NAMALWA (cell line): ENCODE measurements around the gene FBXL17.

Source experiments
- DNase-seq: peaks from one replicate; pipeline ENCODE4 v3.0.0-alpha.2; 2015; ENCODE audit warnings: low spot score

The FBXL17 gene

DNA sequence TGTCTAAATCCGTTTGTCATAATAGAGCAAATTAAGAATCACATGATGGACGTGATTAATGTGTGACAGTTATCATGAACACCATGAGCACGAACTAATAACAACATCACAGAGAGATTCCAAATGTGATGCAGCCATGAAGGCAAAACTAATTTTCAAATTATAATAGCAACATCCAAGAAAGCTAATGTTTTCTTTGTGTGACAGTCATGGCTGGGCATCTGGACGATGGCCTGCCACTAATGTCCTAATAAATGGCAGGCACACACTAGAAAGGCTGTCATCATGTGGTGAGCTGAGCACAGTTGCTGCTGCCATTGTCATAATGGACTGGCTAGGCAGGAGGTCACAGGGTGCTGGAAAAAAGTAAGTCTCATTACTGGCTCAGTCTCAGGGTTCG is 431.1 kb downstream of the FBXL17 start:
- no peak for DNase-seq

DNA sequence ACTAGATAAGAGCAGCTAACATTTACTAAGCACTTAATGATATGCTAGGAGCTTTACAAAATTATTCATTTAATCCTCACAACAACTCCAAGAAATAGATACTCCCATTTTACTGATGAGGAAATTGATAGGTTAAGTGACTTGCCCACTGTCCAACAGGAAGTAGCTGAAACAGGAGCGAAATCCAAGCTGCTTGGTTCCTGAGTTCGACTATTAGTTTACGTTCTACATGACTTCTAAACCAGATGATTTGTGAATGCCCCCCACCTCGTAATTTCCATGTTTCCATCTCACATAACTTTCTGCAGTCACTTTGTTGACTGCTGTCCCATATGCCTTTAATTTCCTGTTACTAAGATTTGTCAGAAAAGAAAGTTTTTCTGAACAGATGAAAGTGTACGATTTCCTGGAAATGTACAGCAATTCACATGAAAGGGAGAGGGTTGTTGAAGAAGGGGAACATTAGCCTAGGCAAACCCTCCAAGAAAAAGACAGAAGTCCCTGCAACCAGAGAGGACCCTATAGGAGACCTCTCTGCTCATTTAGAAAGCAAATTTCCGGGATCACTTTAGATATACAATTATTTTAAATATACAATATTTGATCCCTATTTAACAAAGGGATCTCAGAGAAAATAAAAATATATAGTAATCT is 432.1 kb downstream of the FBXL17 start:
- DNase-seq = no peak

DNA sequence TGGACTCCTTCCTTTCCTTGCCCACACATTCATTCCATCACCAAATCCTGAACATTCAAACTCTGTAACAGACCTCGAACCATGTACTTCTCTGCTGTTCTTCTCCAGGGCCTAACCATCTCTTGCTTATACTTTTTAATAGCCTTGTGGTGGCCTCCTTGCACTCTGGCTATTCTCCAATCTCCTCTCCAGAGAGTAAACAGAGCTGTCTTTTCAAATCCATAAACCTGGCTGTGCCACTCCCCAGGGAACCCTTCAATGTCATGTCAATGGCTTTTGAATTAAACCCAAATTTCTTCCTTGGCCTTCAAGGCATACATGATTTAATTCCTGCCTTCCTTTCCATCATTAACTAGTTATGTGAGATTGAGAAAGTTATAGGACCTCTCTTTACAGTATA is 433.5 kb downstream of the FBXL17 start:
- no peak for DNase-seq

DNA sequence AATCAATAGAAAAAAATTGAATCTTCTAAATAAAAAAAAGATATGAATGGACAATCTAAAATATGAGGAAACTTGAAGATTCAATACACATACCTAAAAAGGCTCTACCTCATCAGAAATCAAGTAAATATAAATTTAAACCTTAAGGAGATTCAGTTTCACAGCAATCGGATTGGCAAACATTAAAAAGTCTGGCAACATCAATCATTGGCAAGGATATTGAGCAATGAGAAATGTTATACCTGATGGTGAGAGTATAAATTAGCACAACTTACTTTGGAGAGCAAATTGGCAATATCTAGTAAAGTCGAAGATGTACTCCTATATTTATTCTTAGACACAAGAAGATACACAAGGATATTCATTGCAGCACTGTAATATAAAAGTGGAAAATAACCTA is 436.8 kb downstream of the FBXL17 start:
- no peak for DNase-seq

DNA sequence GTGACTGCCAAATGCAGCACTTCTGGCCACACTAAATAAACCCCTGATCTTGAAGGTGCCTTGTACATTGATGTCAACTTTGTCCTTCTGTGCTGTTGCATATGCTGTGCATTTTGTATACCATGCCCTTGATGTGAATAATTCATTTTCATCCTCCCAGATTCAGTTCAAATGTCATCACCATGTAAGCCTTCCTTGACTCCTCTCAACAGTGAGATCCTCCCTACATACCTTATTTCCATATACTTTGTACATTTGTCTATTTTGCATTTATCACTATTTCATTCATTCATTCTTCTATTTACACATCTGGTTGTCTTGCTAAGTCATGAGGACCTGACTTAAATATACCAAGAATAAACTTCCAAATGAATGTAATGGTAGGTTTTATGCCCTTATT is 438.0 kb downstream of the FBXL17 start:
- no peak for DNase-seq

DNA sequence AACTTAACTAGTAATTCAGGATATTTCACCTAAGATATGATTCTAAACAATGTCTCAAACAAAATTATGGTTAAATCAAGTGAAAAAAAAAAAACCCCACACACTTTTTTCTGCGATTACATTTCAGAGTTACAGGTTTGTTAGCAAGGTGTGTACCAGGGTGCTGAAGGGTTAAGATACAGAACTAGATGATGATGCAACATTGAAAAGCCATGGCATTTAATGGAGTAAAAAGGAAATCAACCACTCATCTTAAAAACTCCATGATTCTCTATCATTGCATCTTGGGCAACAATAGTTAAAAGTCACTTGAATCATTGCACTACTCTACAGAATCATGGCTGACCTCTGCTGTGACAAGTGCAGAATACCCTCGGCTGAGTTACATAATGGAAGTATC is 440.9 kb downstream of the FBXL17 start:
- no peak for DNase-seq

DNA sequence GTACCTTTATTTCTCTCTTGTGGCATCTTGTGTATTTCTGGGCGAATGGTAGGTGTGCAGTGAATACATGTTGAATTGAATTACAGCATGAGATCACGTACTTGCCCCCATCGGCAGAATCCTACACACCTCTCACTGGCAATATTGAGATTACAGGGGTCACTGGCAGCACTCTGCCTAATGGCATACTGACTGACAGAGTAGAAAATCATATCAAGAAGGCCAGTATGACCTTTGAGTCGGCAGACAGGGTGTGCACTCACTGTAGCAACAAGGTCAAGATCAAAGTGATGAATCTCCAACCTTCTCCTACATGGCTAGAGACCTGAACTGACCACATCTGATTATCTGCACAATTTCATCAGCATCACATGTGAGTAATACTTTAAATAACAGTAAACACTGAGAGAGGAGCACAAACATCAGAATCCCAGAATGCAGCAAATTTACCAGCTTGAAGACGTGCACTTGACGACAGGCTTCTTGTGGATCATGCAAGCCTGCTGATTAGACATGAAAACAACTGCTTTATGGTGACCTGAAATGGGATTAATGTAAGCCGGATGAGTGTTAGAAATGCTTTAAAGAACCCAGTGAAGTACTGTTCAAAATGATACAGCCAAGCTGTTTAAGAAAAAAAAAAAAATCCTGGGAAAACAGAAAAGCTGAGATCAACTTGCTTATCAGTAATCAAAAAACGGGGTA is 444.1 kb downstream of the FBXL17 start:
- DNase-seq = no peak

DNA sequence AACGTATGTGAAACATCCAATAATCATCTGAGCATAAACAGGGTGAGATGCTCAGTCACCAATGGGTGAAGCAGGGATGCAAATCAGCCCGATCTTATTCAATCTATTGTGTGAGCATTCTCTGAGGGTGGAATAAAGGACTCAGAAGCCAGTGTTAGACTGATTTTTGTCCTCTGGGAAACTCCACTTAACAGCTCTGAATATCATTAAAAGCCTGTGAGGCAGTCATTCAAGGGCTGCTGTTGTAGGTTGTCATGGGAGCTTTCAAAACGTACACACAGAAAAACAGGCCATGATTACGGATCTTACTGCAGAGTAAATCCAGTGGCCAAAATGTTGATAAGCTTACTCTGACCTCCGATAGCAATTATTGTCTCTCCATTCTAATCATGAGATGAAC is 444.7 kb downstream of the FBXL17 start:
- DNase-seq = no peak

DNA sequence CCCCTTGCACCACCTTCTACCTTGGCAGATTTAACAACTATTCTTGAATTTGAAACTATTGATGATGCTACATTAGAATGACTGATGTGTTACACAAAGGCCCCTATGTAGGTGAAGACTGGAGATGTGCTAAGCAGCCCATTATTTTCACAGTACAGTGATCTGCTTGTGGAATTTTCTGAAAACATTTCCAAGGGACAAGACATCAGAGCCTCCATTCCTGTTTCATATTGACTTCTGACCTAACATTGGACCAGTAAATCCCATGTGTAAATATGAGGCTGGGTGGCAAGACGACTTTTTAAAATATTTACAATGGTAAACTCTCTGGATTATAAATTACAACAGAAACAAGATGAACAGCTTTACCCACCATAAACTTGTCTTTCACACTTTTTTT is 445.4 kb downstream of the FBXL17 start:
- no peak for DNase-seq

DNA sequence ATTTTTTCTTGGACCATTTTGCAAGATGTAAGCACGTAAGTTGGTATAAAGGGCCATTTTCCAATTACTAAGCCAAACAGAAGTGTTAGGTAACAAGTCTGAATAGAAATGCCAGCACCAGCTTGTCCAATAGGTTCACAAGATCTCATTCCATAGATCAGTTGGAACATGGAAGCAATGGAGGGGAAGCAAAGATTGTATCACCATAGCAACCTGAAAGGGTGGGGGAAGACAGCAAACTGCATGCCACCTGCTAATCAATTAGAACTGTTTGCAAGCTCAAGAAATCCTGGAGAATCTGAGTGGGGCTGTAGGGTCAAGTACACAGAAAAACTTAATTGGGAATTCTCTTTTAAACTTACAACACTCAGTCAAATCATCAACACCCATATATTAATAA is 446.3 kb downstream of the FBXL17 start:
- no peak for DNase-seq

DNA sequence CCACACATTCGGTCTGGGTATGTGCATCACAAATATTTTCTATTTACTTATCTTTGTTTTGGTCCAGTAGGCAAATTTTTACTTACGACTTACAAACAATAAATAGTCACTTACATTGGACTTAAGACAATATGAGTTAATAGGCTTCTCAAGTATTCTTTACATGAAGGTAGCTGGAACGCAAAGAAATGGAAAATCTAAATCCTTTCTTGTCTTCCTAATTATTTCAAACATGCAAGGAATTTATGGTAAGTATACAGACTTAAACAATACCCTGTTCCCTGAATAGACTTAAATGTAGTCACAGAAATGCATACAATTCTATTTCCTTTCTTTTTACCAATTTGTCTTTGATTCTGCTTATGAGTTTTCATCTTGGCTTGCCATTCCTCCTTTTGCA is 448.6 kb downstream of the FBXL17 start:
- no peak for DNase-seq

DNA sequence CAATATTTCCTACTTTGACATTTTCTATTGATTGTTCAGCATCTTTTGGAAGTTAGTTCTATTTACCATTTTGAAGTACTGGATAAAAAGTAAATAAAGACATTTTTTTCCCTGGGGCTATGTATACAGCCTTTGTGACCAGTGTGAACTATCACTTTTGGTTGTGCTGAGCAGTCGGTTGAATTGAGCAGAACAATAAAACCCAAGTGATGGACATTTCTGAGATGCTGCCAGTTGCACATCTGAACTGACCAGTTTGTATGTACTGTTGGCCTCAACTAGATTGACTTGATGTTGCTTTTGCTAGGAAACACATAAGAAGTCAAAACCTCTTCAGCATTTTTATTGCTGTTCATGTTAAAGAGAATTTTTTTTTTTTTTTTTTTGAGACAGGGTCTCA is 451.0 kb downstream of the FBXL17 start:
- no peak for DNase-seq

DNA sequence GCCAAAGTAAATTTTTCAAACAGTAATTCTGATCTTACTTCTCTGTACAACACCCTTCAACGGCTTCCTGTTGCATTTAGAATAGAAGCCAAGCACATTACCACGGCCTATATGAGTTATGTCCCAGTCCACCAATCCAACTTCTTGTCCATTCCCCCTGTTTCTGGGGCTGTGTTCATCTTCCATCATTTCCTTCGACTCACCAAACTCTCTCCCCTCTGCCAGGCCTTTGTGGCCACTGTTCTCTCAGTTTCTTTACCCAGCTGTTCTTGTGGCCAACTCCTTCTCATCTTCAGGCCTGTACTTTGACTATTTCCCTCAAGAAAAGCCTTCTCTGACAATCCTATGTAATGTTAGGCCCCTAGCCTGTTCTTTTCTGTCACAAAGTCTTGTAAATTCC is 451.8 kb downstream of the FBXL17 start:
- no peak for DNase-seq

DNA sequence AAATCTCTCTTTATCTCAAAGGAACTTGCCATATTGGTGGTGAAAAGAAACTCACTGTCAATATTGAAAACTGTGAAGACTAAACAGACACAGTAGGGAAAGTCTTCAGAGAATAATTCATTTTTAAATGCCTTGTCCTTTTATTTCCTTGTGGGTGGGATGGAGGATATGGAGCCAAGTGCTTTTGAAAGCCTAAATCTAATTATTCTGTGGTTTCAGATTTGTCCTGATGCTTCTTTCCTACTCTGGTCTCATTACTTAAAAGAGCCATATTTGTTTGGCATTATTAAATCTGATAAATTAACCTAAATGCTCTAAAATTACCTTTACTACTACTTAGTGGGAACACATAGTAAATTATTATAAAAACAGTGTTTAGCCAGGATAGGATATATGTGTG is 452.8 kb downstream of the FBXL17 start:
- no peak for DNase-seq

DNA sequence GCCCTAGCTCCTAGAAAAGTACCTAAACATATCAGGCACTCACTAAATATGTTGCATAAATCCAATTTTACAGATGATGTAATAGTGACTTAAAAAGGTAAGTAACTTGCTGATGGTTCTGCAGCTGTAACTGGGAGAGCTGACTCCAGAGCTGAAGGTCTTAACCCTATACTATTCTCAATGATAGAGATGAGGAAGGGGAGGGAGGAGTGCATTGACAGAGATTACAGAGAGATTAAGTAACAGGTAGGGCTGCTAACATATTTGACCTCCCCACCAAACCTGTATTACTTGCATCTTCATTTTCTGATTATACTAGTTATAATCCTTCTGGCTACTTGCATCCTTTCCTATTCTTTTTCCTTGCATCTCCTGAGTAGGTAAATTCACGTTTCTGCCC is 455.8 kb downstream of the FBXL17 start:
- DNase-seq = no peak

DNA sequence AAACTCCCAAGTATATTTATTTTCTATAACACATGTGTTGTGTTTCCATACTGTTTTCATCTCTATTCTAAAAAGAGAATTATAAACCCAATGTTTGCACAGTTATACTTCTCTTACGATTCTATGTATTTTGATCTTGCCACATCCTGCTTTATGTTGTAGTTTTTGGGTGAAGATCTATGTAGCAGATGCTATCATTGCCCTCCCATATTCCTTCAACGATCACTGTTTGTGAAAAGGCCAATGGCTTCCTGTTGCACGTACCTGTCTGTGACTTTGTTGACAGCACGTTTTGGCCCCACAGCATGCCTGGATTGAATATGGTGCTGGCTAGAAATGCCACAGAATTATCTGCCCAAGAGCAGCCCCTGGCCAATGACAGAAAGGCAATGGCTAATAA is 456.7 kb downstream of the FBXL17 start:
- DNase-seq = no peak

DNA sequence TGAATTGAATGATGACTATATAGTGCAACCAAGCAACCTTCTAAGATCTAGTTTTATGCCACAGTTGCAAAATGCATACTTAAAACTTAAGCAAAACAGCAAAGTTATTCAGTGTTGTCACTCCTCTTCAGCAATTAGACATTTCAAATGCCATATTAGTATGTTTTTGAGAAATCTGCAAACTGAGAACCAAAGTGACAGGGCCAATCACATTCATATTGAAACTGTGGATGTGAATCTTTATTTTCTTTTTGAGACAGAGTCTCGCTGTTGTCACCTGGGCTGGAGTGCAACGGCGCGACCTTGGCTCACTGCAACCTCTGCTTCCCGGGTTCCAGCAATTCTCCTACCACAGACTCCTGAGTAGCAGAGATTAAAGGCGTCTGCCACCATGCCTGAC is 461.9 kb downstream of the FBXL17 start:
- no peak for DNase-seq

DNA sequence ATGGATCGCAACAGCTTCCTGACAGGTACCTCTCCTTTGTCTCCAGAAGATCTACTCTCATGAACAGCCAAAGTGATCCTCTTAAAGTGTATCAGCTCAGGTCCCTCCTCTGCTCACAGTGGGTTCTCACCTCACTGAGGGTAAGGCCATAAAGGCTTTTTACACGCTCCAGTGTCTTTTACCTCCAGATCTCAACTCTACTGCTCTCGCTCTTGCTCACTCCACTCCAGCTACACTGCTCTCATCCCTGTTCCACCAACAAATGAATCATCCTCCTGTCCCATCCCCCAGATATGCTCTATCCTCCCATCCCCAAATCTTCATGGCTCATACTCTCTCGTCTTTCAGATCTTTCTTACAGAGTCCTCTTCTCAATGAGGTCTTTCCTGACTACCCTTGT is 462.5 kb downstream of the FBXL17 start:
- DNase-seq = no peak

DNA sequence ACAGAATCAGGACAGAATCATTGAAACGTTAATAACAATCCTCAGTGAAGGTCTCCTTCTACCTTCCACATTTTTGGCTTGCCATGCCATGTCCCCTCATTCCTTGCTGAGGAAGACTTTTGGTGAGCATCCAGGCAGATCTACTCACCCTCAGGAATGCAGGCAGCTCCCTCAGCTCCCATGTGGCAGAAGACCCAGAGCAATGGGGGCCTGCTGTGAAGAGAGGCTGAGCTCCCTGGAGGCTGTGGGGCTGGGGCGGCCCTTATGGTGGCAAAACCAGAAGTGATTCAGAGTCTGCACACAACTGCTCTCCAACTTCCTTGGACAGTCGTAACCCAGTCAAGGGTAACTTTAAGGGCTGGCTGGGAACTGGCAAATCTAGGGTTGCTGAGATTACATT is 463.9 kb downstream of the FBXL17 start:
- no peak for DNase-seq

DNA sequence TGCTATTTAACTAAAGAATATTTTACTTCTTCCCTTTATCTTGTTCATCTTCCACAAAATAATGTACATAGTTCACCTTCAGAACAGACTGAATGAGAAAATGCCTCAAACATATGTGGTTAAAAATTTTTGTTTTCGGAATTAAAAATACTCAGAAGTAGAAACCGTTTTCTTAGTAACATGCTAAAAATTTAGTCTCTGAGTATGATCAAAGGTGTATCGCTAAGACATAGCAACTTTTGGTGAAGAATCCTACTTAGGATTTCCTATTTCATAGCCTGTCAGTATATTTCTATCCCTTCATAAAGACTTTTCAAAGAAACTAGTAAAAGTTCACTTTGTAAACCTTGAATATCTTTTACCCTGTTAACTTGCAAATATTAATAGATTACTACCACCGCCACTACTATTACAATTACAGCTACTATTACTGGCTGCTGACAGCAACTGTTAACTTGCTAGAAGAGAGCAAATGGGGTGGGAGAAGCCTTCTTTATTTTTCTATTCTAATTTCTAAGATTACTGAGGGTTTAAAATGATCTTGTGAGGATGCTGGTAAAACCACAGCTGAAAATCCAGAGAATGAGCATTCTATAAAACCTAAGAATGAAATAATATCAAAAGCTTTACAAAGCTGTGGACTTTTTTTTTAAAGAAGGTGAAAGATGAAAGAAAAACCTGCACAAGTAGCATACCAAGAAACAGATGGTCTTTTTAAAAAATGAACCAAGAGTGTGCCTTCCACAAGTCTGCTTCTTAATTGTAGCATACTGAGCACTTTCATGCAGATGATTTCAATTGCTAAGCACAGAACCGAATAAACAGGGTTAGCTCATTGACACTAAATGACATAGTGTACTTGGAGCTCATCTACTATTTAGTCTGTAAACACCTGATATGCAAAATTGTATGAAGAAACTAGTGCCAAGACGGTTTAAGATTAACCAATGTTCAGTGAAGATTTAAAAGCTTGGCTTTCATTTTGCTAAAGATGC is 464.9 kb downstream of the FBXL17 start:
- no peak for DNase-seq

DNA sequence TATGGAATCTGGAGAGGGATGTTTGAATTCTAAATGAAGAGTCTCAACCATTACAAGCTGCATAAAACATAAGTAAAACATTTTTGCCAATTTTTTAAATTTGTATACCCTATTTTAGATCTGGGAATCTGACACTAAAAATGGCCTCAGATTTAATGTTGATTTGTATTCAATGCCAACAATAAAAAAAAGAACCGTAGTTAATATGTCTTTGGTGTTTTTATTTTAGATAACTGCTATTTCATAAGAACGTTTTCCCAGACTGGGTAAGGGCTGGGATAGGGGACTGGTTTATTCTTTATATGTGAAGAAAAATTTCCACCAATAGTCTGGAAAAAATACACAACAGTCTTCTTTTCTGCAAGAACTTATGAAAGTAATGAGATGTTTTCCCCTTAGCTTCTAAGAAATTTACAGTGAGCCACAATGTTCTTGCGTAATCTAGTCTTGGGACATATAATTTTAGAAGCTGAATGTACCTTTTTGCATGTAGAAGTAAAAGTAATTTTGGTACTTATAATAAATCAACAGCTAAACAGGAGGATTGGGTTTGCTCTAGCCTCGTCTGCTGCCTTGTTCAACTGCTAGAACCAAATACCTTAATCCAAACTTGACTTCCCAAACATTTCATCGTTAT is 466.6 kb downstream of the FBXL17 start:
- no peak for DNase-seq

DNA sequence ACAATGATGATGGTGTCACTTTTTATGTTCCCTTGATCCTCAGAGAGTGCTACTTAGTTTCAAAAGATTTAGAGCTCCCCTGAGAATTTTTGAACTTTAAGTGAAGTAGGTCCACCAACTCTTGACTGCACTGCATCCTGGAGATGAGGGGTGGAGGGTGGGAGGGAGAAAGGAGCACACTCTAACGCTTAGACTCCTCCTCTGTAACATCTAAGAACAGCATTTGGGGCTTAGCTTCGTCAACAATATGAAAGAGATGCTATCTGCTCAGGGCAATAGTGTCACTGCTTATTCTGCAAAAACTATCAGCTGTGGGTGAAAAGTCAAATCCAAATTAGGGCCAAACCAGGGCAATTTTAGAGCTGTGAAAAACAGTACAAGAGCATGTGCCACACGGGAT is 468.4 kb downstream of the FBXL17 start:
- no peak for DNase-seq

DNA sequence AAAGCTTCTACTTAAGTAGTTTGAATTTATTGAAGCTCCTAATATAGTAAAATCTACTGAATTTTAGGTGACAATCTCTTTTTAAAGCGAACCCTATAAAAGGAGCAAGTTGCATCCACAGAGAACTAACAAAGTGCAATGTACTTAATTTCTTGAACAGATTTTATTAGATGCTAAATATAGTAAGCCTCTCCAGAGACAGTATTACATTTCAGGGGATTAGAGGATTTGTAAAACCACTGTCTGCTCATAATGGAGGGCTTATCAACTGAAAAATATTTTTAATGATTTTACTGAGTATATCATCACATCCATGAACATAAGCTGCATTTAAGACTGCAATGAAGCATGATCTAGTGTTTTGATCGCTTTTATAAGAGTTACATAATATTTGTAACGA is 481.2 kb downstream of the FBXL17 start:
- DNase-seq = no peak
